IPS-20b (cell line): ENCODE measurements around the gene SARNP.

ENCODE experiments used
- H3K27ac ChIP-seq: one replicate; pipeline ENCODE4 v1.5.1; 2013; ENCODE audit warnings: low read length
- H3K27me3 ChIP-seq: 2 replicates; pipeline ENCODE4 v1.6.1; 2013; ENCODE audit warnings: mild to moderate bottlenecking, low read length, inconsistent platforms; ENCODE audit not compliant: insufficient read depth
- H3K36me3 ChIP-seq: 2 replicates; pipeline ENCODE4 v1.6.1; 2013; ENCODE audit warnings: low read depth, mild to moderate bottlenecking, inconsistent platforms, low read length, moderate library complexity; ENCODE audit not compliant: insufficient read depth
- H3K4me1 ChIP-seq: 2 replicates; pipeline ENCODE4 v1.6.1; 2013; ENCODE audit warnings: mild to moderate bottlenecking, control low read depth, inconsistent platforms, low read length, moderate library complexity; ENCODE audit not compliant: insufficient read depth
- H3K4me3 ChIP-seq: 2 replicates; pipeline ENCODE4 v1.5.1; 2013; ENCODE audit warnings: mild to moderate bottlenecking, low read length, inconsistent platforms
- H3K9ac ChIP-seq: 2 replicates; pipeline ENCODE4 v1.6.1; 2013; ENCODE audit warnings: low read depth, mild to moderate bottlenecking, inconsistent platforms, low read length, moderate library complexity
- H3K9me3 ChIP-seq: 2 replicates; pipeline ENCODE4 v1.6.1; 2013; ENCODE audit warnings: mild to moderate bottlenecking, low read depth, low read length, inconsistent platforms; ENCODE audit not compliant: insufficient read depth

The SARNP gene

DNA sequence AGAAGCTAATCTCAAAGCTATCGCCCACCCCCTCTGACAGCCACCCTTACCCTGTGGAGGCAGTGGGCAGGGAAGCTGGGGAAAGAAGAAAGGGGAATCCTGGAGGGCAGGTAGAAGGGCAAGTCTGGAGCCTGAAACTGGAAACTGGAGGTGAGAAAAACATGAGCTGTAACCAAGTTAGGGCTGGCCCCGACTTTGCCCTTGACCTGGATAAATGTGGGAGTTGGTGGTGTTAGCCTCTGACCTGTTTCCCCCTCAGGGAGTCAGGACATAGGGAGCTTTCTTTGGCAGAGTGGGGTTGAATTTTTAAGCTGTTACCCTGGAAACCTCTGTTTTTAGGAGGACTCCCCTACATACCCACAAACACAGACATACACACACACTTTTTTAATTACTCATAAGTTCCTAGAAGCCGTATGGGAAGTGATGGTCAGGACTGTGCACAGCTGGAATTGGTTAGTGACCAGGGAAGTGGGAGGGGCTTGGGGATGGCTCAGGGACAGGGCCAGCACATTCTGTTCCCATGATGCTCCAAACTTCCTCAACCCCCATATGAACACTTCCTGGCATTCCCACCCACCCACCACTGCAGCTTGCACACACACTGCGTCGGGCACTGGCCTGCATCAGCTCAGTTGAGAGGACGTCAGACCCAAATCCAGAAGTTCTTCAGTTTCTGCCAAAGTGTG is 30.2 kb upstream of the SARNP start:
- H3K9me3 ChIP-seq: no peaks in the 10 kb centered on the region

DNA sequence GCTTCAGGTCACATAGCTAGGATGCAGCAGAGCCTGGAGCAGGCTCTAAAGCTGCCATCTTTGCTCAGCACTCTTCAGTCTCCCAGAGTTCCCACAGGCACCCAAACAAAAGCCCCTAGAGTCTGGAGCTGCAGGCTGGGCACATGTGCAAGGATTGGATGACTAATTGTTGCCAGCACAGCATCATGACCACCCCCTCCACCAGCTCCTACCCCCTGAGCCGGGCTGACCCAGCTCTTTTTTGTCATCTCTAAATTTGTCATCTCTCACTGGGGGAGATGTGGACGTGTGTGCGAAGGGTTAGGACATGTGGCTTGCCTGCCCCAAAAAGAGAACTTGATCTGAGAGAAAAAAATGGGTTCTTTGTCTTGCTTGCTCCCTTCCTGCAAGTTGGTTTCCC is 29.5 kb upstream of the SARNP start:
- no peak overlapping the region for H3K27ac ChIP-seq
- H3K9ac ChIP-seq: no peak overlapping the region

More for the DNA sequence above, 30.2 kb upstream of the SARNP start:
- Histone ChIP-seq H3K27ac (no peak overlapping the region), H3K27me3 (no peaks in the 10 kb centered on the region), H3K9ac (no peak overlapping the region), H3K4me1 (peaks cover 3% of the 10 kb centered on the region; the same call in 1 of the 2 replicates), H3K4me3 (no peak overlapping the region), H3K36me3 (no peaks in the 10 kb centered on the region)

DNA sequence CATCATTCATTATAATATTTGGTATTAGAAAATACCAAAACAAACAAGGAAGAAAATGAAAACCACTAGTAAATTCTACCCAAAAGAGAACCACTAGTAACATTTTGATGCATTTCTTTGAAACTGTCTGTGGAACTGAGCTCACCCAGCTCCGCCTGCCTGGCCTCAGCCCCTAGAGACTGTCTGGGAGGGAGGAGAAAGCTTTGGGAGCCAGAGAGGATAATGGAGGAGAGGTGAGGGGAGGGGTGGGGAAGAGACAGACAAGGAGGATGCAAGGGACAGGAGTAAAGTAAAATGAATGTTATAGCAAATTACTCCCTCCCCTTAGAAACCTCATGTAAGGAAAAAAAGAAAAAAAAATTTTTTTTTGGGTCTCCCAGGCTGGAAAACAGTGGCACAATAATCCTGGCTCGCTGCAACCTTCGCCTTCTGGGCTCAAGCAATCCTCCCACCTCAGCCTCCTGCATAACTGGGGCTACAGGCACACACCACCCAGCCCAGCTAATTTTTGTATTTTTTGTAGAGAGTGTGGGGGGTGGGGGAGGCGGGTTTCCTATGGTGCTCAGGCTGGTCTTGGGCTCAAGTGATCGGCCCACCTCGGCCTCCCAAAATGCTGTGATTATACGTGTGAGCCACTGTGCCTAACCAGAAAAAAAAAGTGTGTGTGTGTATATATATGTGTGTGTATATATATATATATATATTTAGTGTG is 28.4 kb upstream of the SARNP start:
- Histone ChIP-seq H3K4me3 (no peak overlapping the region), H3K9ac (no peak overlapping the region), H3K9me3 (no peaks in the 10 kb centered on the region), H3K4me1 (peaks cover 8% of the 10 kb centered on the region; the same call in 1 of the 2 replicates), H3K27me3 (no peaks in the 10 kb centered on the region), H3K27ac (no peak overlapping the region), H3K36me3 (no peaks in the 10 kb centered on the region)

More for the DNA sequence above, 29.5 kb upstream of the SARNP start:
- no peaks in the 10 kb centered on the region for H3K27me3 ChIP-seq
- H3K4me3 ChIP-seq: no peak overlapping the region
- H3K36me3 ChIP-seq: no peaks in the 10 kb centered on the region
- peaks cover 8% of the 10 kb centered on the region; the same call in 1 of the 2 replicates for H3K4me1 ChIP-seq
- no peaks in the 10 kb centered on the region for H3K9me3 ChIP-seq

DNA sequence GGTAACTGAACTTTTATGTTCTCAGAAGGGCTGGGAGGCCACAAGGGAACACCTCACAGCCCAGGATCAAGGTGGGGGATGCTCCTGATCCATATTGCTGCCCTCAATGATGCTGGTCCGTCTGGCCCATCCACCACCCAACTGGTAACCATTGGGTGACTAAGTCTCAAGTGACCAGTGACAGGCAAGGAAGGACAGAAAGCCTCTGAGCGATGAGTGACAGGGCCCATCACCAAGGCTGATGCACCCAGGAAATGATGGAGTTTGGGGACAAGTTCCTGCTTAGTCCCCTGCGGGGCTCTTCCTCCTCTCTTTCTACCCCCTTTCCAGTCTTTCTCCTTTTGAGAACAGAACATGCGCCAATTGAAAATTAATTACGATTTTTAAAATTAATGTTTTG is 27.8 kb upstream of the SARNP start:
- Histone ChIP-seq H3K4me1 (peaks cover 8% of the 10 kb centered on the region; the same call in 1 of the 2 replicates), H3K36me3 (no peaks in the 10 kb centered on the region), H3K9ac (no peak overlapping the region), H3K4me3 (no peak overlapping the region), H3K27ac (no peak overlapping the region), H3K9me3 (no peaks in the 10 kb centered on the region), H3K27me3 (no peaks in the 10 kb centered on the region)

GRCh38 chr12:55844961-55845360 is 27.4 kb upstream of the SARNP start:
- no peaks in the 10 kb centered on the region for H3K27me3 ChIP-seq
- no peak overlapping the region for H3K9ac ChIP-seq
- H3K4me3 ChIP-seq: no peak overlapping the region
- no peaks in the 10 kb centered on the region for H3K9me3 ChIP-seq
- H3K36me3 ChIP-seq: no peaks in the 10 kb centered on the region
- H3K4me1 ChIP-seq: peaks cover 8% of the 10 kb centered on the region; the same call in 1 of the 2 replicates
- H3K27ac ChIP-seq: no peak overlapping the region

DNA sequence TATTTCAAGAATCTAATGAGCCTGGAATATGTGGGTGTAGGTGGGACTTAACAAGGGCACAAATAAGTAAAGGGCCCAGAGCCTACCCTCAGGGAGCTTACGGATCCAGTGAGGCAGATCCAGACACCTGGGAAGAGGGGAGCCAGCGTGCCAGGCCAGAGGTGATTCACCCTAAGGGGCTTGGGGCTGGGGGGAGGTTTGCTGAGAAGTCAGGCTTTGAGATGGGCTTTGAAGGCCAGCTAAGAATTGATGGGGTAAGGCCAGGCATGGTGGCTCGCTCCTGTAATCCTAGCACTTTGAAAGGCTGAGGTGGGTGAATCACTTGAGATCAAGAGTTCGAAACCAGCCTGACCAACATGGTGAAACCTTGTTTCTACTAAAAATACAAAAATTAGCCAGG is 25.9 kb upstream of the SARNP start:
- Histone ChIP-seq H3K4me3 (no peak overlapping the region), H3K4me1 (peaks cover 8% of the 10 kb centered on the region; the same call in 1 of the 2 replicates)

GRCh38 chr12:55842681-55843429 is 25.3 kb upstream of the SARNP start, which contains the start of gene MMP19:
TSS of gene MMP19 (minus strand) at chr12:55842936. CDS start at chr12:55842830, 106 bp downstream.
- no peaks in the 10 kb centered on the region for H3K9me3 ChIP-seq
- H3K36me3 ChIP-seq: no peaks in the 10 kb centered on the region
- H3K27ac ChIP-seq: no peak within 1 kb of the TSS
- H3K4me3 ChIP-seq: peak within 1 kb of the TSS; percentile 46; the same call in 1 of the 2 replicates
- H3K4me1 ChIP-seq: peaks cover 8% of the 10 kb centered on the region; the same call in 1 of the 2 replicates
- peak within 1 kb of the TSS; percentile 29; the same call in 1 of the 2 replicates for H3K9ac ChIP-seq
- no peaks in the 10 kb centered on the region for H3K27me3 ChIP-seq

More for the DNA sequence above, 25.9 kb upstream of the SARNP start:
- Histone ChIP-seq H3K9me3 (no peaks in the 10 kb centered on the region), H3K9ac (no peak overlapping the region), H3K27me3 (no peaks in the 10 kb centered on the region), H3K27ac (no peak overlapping the region), H3K36me3 (no peaks in the 10 kb centered on the region)

DNA sequence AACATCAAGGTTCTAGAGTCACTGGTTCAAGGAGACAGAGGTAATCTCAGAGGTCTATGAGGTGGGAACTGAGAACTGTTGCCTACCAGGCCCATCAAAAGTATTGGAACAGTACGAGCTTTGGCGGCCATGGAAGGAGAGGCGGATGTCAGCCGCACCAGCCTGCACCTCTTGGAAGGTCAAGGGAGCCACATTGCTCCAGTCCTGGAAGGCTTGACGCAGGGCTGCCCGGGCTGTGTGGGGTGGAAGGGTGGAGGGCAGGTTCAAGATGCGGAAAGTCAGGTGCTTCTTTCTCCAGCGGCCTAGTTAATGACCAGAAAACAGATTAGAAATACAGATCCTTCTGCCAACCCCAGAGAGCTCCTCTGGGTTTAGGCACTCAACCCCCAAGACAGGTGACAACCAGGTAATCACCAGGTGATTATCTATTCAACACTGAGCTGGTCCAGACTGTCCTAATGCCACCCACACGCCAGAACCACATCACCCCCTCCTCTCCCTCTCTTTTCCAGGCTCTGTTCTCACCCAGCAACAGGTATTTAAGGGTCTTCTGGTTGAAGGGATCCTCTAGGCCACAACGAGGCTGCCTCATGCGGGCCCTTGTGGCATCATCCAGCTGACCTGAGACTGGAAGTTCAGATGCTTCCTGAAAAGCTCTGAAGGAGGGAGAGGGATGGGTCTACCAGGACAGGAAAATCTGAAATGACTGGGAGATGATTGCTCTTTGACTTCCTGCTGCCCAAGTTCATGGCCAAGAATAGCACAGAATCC is 23.2 kb upstream of the SARNP start:
- Histone ChIP-seq H3K27ac (no peak overlapping the region), H3K9ac (no peak overlapping the region)

DNA sequence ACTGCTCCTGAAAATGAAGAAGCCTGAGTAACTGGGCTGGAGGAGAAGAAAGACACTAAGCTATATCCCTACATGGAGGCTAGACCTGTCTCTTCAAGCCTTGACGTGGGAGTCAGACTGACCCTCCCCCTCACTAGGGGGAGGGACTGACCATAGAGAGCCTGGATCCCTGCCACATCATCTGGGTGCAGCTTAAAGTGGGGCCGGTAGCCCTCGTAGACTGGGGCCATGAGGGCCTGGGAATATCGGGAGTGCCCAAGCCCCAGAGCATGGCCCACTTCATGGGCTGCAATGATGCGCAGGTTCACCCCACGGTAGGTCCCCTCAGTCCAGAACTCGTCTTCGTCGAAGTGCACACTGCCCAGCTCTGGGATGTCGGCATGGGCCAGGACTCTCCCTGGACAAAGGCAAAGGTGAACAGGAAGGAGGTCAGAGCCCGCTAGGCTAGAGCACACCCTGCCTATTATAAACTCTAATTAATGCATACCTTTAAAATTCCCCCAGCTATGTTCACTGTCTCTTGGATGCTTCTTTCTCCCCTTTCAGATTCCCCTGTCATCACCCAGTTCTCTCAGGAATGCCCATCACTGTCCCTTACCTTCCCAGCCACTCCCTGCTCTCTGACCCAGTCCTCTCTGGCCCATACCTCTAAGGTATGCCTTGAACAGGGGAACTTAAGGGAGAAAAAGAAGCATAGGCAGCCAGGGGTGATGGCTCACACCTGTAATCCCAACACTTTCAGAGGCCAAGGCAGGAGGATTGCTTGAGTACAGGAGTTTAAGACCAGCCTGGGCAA is 22.0 kb upstream of the SARNP start:
- Histone ChIP-seq H3K27me3 (no peaks in the 10 kb centered on the region), H3K4me1 (peaks cover 8% of the 10 kb centered on the region; the same call in 1 of the 2 replicates), H3K4me3 (no peak overlapping the region)

More for the DNA sequence above, 23.2 kb upstream of the SARNP start:
- Histone ChIP-seq H3K36me3 (no peaks in the 10 kb centered on the region), H3K4me1 (peaks cover 8% of the 10 kb centered on the region; the same call in 1 of the 2 replicates), H3K4me3 (no peak overlapping the region), H3K27me3 (no peaks in the 10 kb centered on the region), H3K9me3 (no peaks in the 10 kb centered on the region)

DNA sequence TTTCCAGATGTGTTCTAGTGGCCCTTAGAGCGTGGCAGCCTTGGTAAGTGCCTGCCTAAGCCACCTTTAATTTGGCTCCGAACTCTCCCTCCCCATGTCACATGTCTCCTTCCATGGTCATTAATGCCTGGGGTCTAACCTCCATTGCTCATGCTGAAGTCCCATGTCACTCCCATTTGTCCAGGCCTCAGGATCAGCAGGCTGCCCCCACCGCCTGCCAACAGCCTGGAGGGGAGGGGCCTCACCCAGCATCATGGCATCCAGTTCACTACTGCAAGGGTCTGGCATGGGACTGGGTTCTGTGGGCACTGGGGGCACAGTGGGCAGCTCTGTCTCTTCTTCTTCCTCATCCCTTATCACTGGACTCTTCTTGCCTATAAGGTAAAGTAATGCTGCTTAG is 20.8 kb upstream of the SARNP start:
- no peaks in the 10 kb centered on the region for H3K36me3 ChIP-seq
- H3K27me3 ChIP-seq: no peaks in the 10 kb centered on the region
- H3K4me3 ChIP-seq: no peak overlapping the region
- H3K9ac ChIP-seq: no peak overlapping the region
- peaks cover 8% of the 10 kb centered on the region; the same call in 1 of the 2 replicates for H3K4me1 ChIP-seq
- H3K9me3 ChIP-seq: no peaks in the 10 kb centered on the region
- H3K27ac ChIP-seq: no peak overlapping the region

More for the DNA sequence above, 22.0 kb upstream of the SARNP start:
- H3K36me3 ChIP-seq: no peaks in the 10 kb centered on the region
- H3K9me3 ChIP-seq: no peaks in the 10 kb centered on the region
- H3K27ac ChIP-seq: no peak overlapping the region
- no peak overlapping the region for H3K9ac ChIP-seq
